Osteocyte (in vitro differentiated cells): ENCODE data around the gene TSG101. TPM values are rescaled to one million over a fixed set of nuclear protein-coding genes. Genes with fewer than 3 reads are reported as not detected.

Experiments
- DNase-seq: peaks from one replicate; pipeline ENCODE4 v3.0.0; 2021; ENCODE audit warnings: mixed read lengths; ENCODE audit not compliant: unreplicated experiment; ENCODE audit errors: extremely low spot score
- H3K27ac Mint-ChIP-seq: one replicate; pipeline ENCODE4 v1.8.0; 2021; ENCODE audit warnings: mild to moderate bottlenecking, mixed read lengths; ENCODE audit not compliant: unreplicated experiment
- H3K27me3 Mint-ChIP-seq: one replicate; pipeline ENCODE4 v1.8.0; 2021; ENCODE audit warnings: mixed read lengths; ENCODE audit not compliant: unreplicated experiment
- H3K36me3 Mint-ChIP-seq: one replicate; pipeline ENCODE4 v1.8.0; 2021; ENCODE audit warnings: mixed read lengths; ENCODE audit not compliant: unreplicated experiment
- H3K4me1 Mint-ChIP-seq: one replicate; pipeline ENCODE4 v1.8.0; 2021; ENCODE audit warnings: mixed read lengths; ENCODE audit not compliant: unreplicated experiment
- H3K4me3 Mint-ChIP-seq: one replicate; pipeline ENCODE4 v1.8.0; 2021; ENCODE audit warnings: mild to moderate bottlenecking, moderate library complexity, mixed read lengths; ENCODE audit not compliant: unreplicated experiment
- H3K9me3 Mint-ChIP-seq: one replicate; pipeline ENCODE4 v1.8.0; 2021; ENCODE audit warnings: mixed read lengths; ENCODE audit not compliant: unreplicated experiment
- total RNA-seq: library from RNA; stranded (reverse); gene quantifications from 2 replicates; pipeline ENCODE4 v1.2.1, GENCODE V29; 2021
- TF ChIP-seq, protein P1 (sequence below): fragments of 200-600 bp; sonication (generic); IDR thresholded peaks from 2 replicates; pipeline ENCODE4 v1.5.0; 2021; ENCODE audit warnings: antibody characterized with exemption, mild to moderate bottlenecking, moderate library complexity

Gene TSG101
- total RNA-seq, 1 donor from 2014 or later, result 81.4 TPM

DNA sequence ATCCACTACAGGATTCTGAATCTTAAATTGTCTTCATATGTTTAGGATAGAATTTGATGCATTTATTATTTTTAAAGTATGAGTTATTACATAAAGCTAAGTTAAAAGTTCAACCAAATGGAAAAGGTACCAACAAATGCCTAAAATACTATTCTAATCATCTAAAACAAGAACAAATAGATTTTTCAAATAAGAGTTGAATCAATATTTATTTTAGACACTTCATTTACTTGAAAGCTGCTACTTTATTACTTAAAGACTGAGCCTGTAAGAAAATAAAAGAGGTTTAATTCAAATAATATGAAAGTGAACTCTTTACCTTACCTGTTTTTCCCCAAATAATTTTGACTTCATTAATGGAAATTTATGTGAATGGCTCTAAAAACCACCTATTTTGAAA lies 54.2 kb downstream of the TSG101 start:
- no peak overlapping the region for H3K27ac Mint-ChIP-seq
- H3K36me3 Mint-ChIP-seq, result peaks cover 21% of the 10 kb centered on the region
- H3K4me3 Mint-ChIP-seq, result no peak overlapping the region
- H3K27me3 Mint-ChIP-seq, result no peaks in the 10 kb centered on the region
- DNase-seq, result no peak
- no peaks in the 10 kb centered on the region for H3K9me3 Mint-ChIP-seq
- TF ChIP-seq, protein P1, sequence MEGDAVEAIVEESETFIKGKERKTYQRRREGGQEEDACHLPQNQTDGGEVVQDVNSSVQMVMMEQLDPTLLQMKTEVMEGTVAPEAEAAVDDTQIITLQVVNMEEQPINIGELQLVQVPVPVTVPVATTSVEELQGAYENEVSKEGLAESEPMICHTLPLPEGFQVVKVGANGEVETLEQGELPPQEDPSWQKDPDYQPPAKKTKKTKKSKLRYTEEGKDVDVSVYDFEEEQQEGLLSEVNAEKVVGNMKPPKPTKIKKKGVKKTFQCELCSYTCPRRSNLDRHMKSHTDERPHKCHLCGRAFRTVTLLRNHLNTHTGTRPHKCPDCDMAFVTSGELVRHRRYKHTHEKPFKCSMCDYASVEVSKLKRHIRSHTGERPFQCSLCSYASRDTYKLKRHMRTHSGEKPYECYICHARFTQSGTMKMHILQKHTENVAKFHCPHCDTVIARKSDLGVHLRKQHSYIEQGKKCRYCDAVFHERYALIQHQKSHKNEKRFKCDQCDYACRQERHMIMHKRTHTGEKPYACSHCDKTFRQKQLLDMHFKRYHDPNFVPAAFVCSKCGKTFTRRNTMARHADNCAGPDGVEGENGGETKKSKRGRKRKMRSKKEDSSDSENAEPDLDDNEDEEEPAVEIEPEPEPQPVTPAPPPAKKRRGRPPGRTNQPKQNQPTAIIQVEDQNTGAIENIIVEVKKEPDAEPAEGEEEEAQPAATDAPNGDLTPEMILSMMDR, result no peak
- H3K4me1 Mint-ChIP-seq, result no peaks in the 10 kb centered on the region

DNA sequence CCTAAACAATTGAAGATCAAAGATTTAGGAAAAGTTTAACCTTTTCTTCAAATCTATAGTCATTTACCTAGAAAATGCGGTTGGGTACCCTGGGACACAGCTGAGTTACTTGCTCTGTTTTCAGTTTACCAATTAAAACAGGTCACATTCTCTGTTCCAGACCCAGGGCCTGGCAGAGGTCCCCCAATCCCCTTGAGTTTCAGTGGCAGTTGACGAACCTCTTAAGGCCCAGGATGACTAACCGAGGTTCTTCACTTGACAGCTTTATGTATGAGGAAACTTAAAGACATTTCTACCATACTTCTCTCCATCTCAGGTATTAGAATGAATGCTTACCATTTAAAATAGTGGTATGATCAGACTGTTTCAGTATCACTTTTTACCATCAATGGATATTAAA lies 54.7 kb downstream of the TSG101 start:
- H3K36me3 Mint-ChIP-seq, result peaks cover 18% of the 10 kb centered on the region
- no peak overlapping the region for H3K27ac Mint-ChIP-seq
- no peaks in the 10 kb centered on the region for H3K27me3 Mint-ChIP-seq
- TF ChIP-seq, protein P1, result no peak
- no peaks in the 10 kb centered on the region for H3K9me3 Mint-ChIP-seq
- DNase-seq, result no peak
- H3K4me3 Mint-ChIP-seq, result no peak overlapping the region
- no peaks in the 10 kb centered on the region for H3K4me1 Mint-ChIP-seq

GRCh38 chr11:18468961-18469360 lies 57.8 kb downstream of the TSG101 start:
- TF ChIP-seq, protein P1, result no peak
- no peak for DNase-seq
- Mint-ChIP-seq H3K36me3 (peaks cover 8% of the 10 kb centered on the region), H3K27ac (no peak overlapping the region), H3K9me3 (no peaks in the 10 kb centered on the region), H3K27me3 (no peaks in the 10 kb centered on the region), H3K4me1 (no peaks in the 10 kb centered on the region), H3K4me3 (no peak overlapping the region)

DNA sequence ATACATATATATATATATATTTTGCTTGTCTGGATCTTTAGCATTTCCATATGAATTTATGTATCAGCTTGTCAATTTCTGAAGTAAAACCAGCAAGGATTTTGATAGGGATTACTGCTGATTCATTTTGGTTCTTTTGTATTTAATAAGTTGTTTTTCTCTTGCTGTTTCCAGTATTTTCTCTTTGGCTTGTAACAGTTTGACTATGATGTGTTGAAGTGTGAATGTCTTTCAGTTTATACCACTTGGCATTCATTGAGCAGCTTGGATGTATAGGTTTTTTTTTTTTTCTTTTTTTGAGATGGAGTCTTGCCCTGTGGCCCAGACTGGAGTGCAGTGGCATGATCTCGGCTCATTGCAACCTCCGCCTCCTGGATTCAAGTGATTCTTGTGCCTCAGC lies 58.7 kb downstream of the TSG101 start:
- Mint-ChIP-seq H3K9me3 (no peaks in the 10 kb centered on the region), H3K27ac (no peak overlapping the region), H3K4me3 (no peak overlapping the region), H3K4me1 (no peaks in the 10 kb centered on the region), H3K36me3 (peaks cover 4% of the 10 kb centered on the region), H3K27me3 (no peaks in the 10 kb centered on the region)
- TF ChIP-seq, protein P1, result no peak
- DNase-seq, result no peak

DNA sequence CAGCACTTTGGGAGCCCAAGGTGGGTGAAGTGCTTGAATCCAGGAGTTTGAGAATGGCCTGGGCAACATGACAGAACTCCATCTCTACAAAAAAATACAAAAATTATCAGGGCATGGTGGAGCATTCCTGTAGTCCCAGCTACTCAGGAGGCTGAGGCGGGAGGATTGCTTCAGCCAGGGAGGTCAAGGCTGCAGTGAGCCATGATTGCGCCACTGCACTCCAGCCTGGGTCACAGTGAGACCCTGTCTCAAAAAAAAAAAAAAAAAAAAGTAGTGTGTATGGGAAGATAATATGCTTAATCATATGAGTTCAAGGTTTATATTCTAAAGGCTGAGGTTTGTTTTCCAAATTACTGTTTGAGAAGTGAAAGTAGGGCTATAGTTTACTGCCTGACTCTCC lies 60.3 kb downstream of the TSG101 start:
- no peaks in the 10 kb centered on the region for H3K9me3 Mint-ChIP-seq
- TF ChIP-seq, protein P1, result no peak
- H3K27me3 Mint-ChIP-seq, result no peaks in the 10 kb centered on the region
- no peak overlapping the region for H3K27ac Mint-ChIP-seq
- no peak overlapping the region for H3K4me3 Mint-ChIP-seq
- H3K36me3 Mint-ChIP-seq, result no peaks in the 10 kb centered on the region
- no peak for DNase-seq
- no peaks in the 10 kb centered on the region for H3K4me1 Mint-ChIP-seq
